Measurements from ENCODE around the gene MARCHF2.

MARCHF2 gene

GRCh38 chr19:8455018-8455417, 41.9 kb downstream of the MARCHF2 start:
- H3K4me3 ChIP-seq (ENCODE audit: low read depth, low read length, poor library complexity, severe bottlenecking) = no peak overlapping the region
- H3K9me3 ChIP-seq (ENCODE audit: low read length) = no peaks in the 10 kb centered on the region
- peaks cover 37% of the 10 kb centered on the region for H3K4me1 ChIP-seq (ENCODE audit: insufficient read depth, low read length, severe bottlenecking)
- peaks cover 92% of the 10 kb centered on the region for H3K36me3 ChIP-seq (ENCODE audit: insufficient read depth, low read length)
- no peak overlapping the region for H3K9ac ChIP-seq (ENCODE audit: low read length)
- H3K4me2 ChIP-seq (ENCODE audit: low read length) = no peak overlapping the region
- no peaks in the 10 kb centered on the region; the same call in 1 of the 2 replicates for H3F3A ChIP-seq (ENCODE audit: insufficient read depth, low read length)
- TF ChIP-seq CTCF (IDR thresholded peaks at IDR 0.05; ENCODE audit: low read length) (no peak), EZH2 (IDR thresholded peaks at IDR 0.05; ENCODE audit: borderline replicate concordance, low read length) (no peak)
- H4K20me1 ChIP-seq (ENCODE audit: insufficient read depth, low read length) = peaks cover 6% of the 10 kb centered on the region; the same call in 1 of the 2 replicates
- H3K27me3 ChIP-seq (ENCODE audit: insufficient read depth, low read length) = no peaks in the 10 kb centered on the region
- H3K79me2 ChIP-seq (ENCODE audit: insufficient read depth, low read length) = peaks cover 99% of the 10 kb centered on the region
- no peak overlapping the region for H2AFZ ChIP-seq (ENCODE audit: low read length)
- H3K27ac ChIP-seq (ENCODE audit: low read depth, low read length, poor library complexity, severe bottlenecking) = no peak overlapping the region
- no peaks in the 10 kb centered on the region for H3K9me2 ChIP-seq (ENCODE audit: low read depth, low read length)

GRCh38 chr19:8456064-8456463, 43.0 kb downstream of the MARCHF2 start:
- H3K36me3 ChIP-seq (ENCODE audit: insufficient read depth, low read length) = peaks cover 98% of the 10 kb centered on the region
- no peak overlapping the region for H2AFZ ChIP-seq (ENCODE audit: low read length)
- H3K27me3 ChIP-seq (ENCODE audit: insufficient read depth, low read length) = no peaks in the 10 kb centered on the region
- no peak overlapping the region for H3K9ac ChIP-seq (ENCODE audit: low read length)
- H3K9me3 ChIP-seq (ENCODE audit: low read length) = no peaks in the 10 kb centered on the region
- H4K20me1 ChIP-seq (ENCODE audit: insufficient read depth, low read length) = peaks cover 7% of the 10 kb centered on the region; the same call in 1 of the 2 replicates
- H3K79me2 ChIP-seq (ENCODE audit: insufficient read depth, low read length) = peaks cover 100% of the 10 kb centered on the region
- no peak overlapping the region for H3K4me2 ChIP-seq (ENCODE audit: low read length)
- peaks cover 33% of the 10 kb centered on the region for H3K4me1 ChIP-seq (ENCODE audit: insufficient read depth, low read length, severe bottlenecking)
- H3K4me3 ChIP-seq (ENCODE audit: low read depth, low read length, poor library complexity, severe bottlenecking) = no peak overlapping the region
- no peaks in the 10 kb centered on the region for H3K9me2 ChIP-seq (ENCODE audit: low read depth, low read length)
- H3K27ac ChIP-seq (ENCODE audit: low read depth, low read length, poor library complexity, severe bottlenecking) = no peak overlapping the region
- TF ChIP-seq EZH2 (IDR thresholded peaks at IDR 0.05; ENCODE audit: borderline replicate concordance, low read length) = no peak
- no peak for TF ChIP-seq CTCF (IDR thresholded peaks at IDR 0.05; ENCODE audit: low read length)
- no peaks in the 10 kb centered on the region; the same call in 1 of the 2 replicates for H3F3A ChIP-seq (ENCODE audit: insufficient read depth, low read length)

DNA sequence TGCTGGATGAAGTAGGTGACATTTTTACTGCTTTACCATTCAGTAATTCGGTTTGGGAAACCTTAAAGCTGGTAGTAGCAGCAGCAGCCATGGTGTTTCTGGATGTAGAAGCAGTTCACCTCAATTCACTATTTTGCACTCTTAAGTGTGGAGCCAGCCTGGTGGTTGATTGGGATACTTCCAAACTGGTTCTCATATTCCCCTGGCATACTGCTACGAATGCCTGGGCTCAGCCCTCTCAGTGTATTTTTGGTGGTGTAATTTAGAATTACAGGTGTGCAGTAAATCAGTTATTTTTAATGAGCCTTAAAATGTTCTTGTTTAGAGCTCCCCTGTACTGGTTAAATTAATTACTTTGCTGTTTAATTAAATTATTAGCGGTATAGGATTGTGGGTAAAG, 44.1 kb downstream of the MARCHF2 start:
- H4K20me1 ChIP-seq (ENCODE audit: insufficient read depth, low read length) = peaks cover 6% of the 10 kb centered on the region; the same call in 1 of the 2 replicates
- H3K27me3 ChIP-seq (ENCODE audit: insufficient read depth, low read length) = no peaks in the 10 kb centered on the region
- no peak overlapping the region for H3K9ac ChIP-seq (ENCODE audit: low read length)
- H3K4me1 ChIP-seq (ENCODE audit: insufficient read depth, low read length, severe bottlenecking) = peaks cover 22% of the 10 kb centered on the region
- peaks cover 100% of the 10 kb centered on the region for H3K79me2 ChIP-seq (ENCODE audit: insufficient read depth, low read length)
- H2AFZ ChIP-seq (ENCODE audit: low read length) = no peak overlapping the region
- no peak overlapping the region for H3K4me3 ChIP-seq (ENCODE audit: low read depth, low read length, poor library complexity, severe bottlenecking)
- H3K36me3 ChIP-seq (ENCODE audit: insufficient read depth, low read length) = peaks cover 98% of the 10 kb centered on the region
- H3K9me3 ChIP-seq (ENCODE audit: low read length) = no peaks in the 10 kb centered on the region
- TF ChIP-seq CTCF (IDR thresholded peaks at IDR 0.05; ENCODE audit: low read length) = no peak
- no peak for TF ChIP-seq EZH2 (IDR thresholded peaks at IDR 0.05; ENCODE audit: borderline replicate concordance, low read length)
- H3K4me2 ChIP-seq (ENCODE audit: low read length) = no peak overlapping the region
- H3K27ac ChIP-seq (ENCODE audit: low read depth, low read length, poor library complexity, severe bottlenecking) = no peak overlapping the region
- H3F3A ChIP-seq (ENCODE audit: insufficient read depth, low read length) = no peaks in the 10 kb centered on the region; the same call in 1 of the 2 replicates
- no peaks in the 10 kb centered on the region for H3K9me2 ChIP-seq (ENCODE audit: low read depth, low read length)
